ENCODE results near the gene DDX49. TPM values are rescaled to one million over a fixed set of nuclear protein-coding genes. Genes with fewer than 3 reads are reported as not detected.
"Not testable (repeated sequence)": the region's sequence is repeated elsewhere in the genome, so short reads cannot be mapped to it uniquely, and the experiment has no call there.

The DDX49 gene
- total RNA-seq, 1 donor from 2014 or later, result 19.2 TPM

- intact Hi-C loops (cut with DNase I), result no loop called here
- DNase-seq, result peak; percentile 49
- peak; percentile 18 for ATAC-seq (ENCODE audit: poor library complexity)
These were observed 25.1 kb upstream of the DDX49 start for GRCh38 chr19:18894254-18895037.

- intact Hi-C loops (cut with DNase I), result no loop called here
- peak; percentile 62 for DNase-seq
- ATAC-seq (ENCODE audit: poor library complexity), result peak; percentile 45
These were observed 24.3 kb upstream of the DDX49 start for GRCh38 chr19:18895038-18895823.

GRCh38 chr19:18895824-18896341 lies 23.6 kb upstream of the DDX49 start, which contains the start of gene CERS1:
Gene CERS1 (minus strand): TSS chr19:18896158. CDS start chr19:18896072, 86 bp downstream.
- DNase-seq (no peak), ATAC-seq (ENCODE audit: poor library complexity) (no peak)
- intact Hi-C loops (cut with DNase I), result no loop called here

GRCh38 chr19:18896421-18896841 lies 23.1 kb upstream of the DDX49 start:
- intact Hi-C loops (cut with DNase I), result no loop called here
- DNase-seq (no peak), ATAC-seq (ENCODE audit: poor library complexity) (no peak)

GRCh38 chr19:18897094-18898029 lies 22.2 kb upstream of the DDX49 start:
- DNase-seq, result no peak
- intact Hi-C loops (cut with DNase I), result no loop called here
- ATAC-seq (ENCODE audit: poor library complexity), result no peak

- ATAC-seq (ENCODE audit: poor library complexity), result no peak
- intact Hi-C loops (cut with DNase I), result no loop called here
- DNase-seq, result no peak
These were observed 21.4 kb upstream of the DDX49 start for GRCh38 chr19:18898081-18898606.

- intact Hi-C loops (cut with DNase I), result no loop called here
- DNase-seq, result no peak
- no peak for ATAC-seq (ENCODE audit: poor library complexity)
These were observed 20.7 kb upstream of the DDX49 start for GRCh38 chr19:18898607-18899408.

GRCh38 chr19:18899624-18900560 lies 19.6 kb upstream of the DDX49 start:
- intact Hi-C loops (cut with DNase I), result no loop called here
- ATAC-seq (ENCODE audit: poor library complexity) (no peak), DNase-seq (no peak)

- DNase-seq (no peak), ATAC-seq (ENCODE audit: poor library complexity) (no peak)
- intact Hi-C loops (cut with DNase I), result no loop called here
These were observed 18.6 kb upstream of the DDX49 start for GRCh38 chr19:18900700-18901481.

- ATAC-seq (ENCODE audit: poor library complexity) (no peak), DNase-seq (no peak)
- intact Hi-C loops (cut with DNase I), result no loop called here
These were observed 18.0 kb upstream of the DDX49 start for GRCh38 chr19:18901491-18901890.

GRCh38 chr19:18902519-18902918 lies 17.0 kb upstream of the DDX49 start:
- not testable (repeated sequence) for ATAC-seq (ENCODE audit: poor library complexity)

GRCh38 chr19:18903156-18904037 lies 16.1 kb upstream of the DDX49 start:
- DNase-seq (no peak), ATAC-seq (ENCODE audit: poor library complexity) (no peak)
- intact Hi-C loops (cut with DNase I), result no loop called here

More at GRCh38 chr19:18902519-18902918, 17.0 kb upstream of the DDX49 start:
- intact Hi-C loops (cut with DNase I); DNase-seq: not testable (repeated sequence)

GRCh38 chr19:18904334-18905057 lies 15.0 kb upstream of the DDX49 start:
- intact Hi-C loops (cut with DNase I), result no loop called here
- ATAC-seq (ENCODE audit: poor library complexity) (no peak), DNase-seq (no peak)

- DNase-seq (no peak), ATAC-seq (ENCODE audit: poor library complexity) (no peak)
These were observed 14.5 kb upstream of the DDX49 start for GRCh38 chr19:18905058-18905456.

More at GRCh38 chr19:18905058-18905456, 14.5 kb upstream of the DDX49 start:
- intact Hi-C loops (cut with DNase I), result no loop called here
